Dermis microvascular lymphatic vessel endothelial cell (primary cell): Measurements from ENCODE around the gene RAB23. TPM values are rescaled to one million over a fixed set of nuclear protein-coding genes. Genes with fewer than 3 reads are reported as not detected.

Experiments
- DNase-seq, 2 donors: peaks; one replicate each; pipeline versions ENCODE4 v3.0.0 to v3.0.0-alpha.2; 2010; ENCODE audit warnings: low read depth in 2 of 2
- total RNA-seq: library from RNA; depleted of rRNA; stranded (reverse); fragments of >200 nt; gene quantifications from 2 replicates; pipeline ENCODE4 v1.2.1, GENCODE V29; 2014

Gene RAB23
- total RNA-seq, result 4.2 and 5.1 TPM in 2 replicates

- peak; percentile 52 to 83 for DNase-seq
These were observed at the start of gene RAB23 for GRCh38 chr6:57221936-57222742. RAB23 (minus strand) TSS chr6:57222307; CDS start chr6:57210380, 11,927 bp downstream.

GRCh38 chr6:57268294-57268640 is 46.2 kb upstream of the RAB23 start:
- DNase-seq, result no peak

GRCh38 chr6:57267586-57268293 is 45.6 kb upstream of the RAB23 start:
- peak; percentile 21 to 82 for DNase-seq

GRCh38 chr6:57265755-57266221 is 43.7 kb upstream of the RAB23 start:
- DNase-seq, result peak; percentile 29 to 74

GRCh38 chr6:57263739-57264138 is 41.6 kb upstream of the RAB23 start:
- no peak for DNase-seq

- DNase-seq, result peak in 1 of 2 donors; percentile 45
These were observed 41.0 kb upstream of the RAB23 start for GRCh38 chr6:57262901-57263694.

GRCh38 chr6:57262488-57262887 is 40.4 kb upstream of the RAB23 start:
- DNase-seq, result no peak

GRCh38 chr6:57261926-57262325 is 39.8 kb upstream of the RAB23 start:
- DNase-seq, result no peak

GRCh38 chr6:57259064-57259463 is 37.0 kb upstream of the RAB23 start:
- DNase-seq, result no peak

GRCh38 chr6:57257911-57258541 is 35.9 kb upstream of the RAB23 start:
- DNase-seq, result no peak

GRCh38 chr6:57256541-57256940 is 34.4 kb upstream of the RAB23 start:
- no peak for DNase-seq

- DNase-seq, result no peak
These were observed 33.5 kb upstream of the RAB23 start for GRCh38 chr6:57255451-57256169.

- no peak for DNase-seq
These were observed 32.1 kb upstream of the RAB23 start for GRCh38 chr6:57254055-57254717.

GRCh38 chr6:57252975-57253374 is 30.9 kb upstream of the RAB23 start:
- no peak for DNase-seq

GRCh38 chr6:57252137-57252536 is 30.0 kb upstream of the RAB23 start:
- DNase-seq, result no peak

- no peak for DNase-seq
These were observed 28.2 kb upstream of the RAB23 start for GRCh38 chr6:57250348-57250747.

- DNase-seq, result no peak
These were observed 26.3 kb upstream of the RAB23 start for GRCh38 chr6:57248311-57248895.

GRCh38 chr6:57247603-57248002 is 25.5 kb upstream of the RAB23 start:
- no peak for DNase-seq

- DNase-seq, result no peak
These were observed 24.2 kb upstream of the RAB23 start for GRCh38 chr6:57246307-57246706.

GRCh38 chr6:57243954-57244353 is 21.8 kb upstream of the RAB23 start:
- DNase-seq, result no peak
